GM18858 (cell line): ENCODE measurements around the gene ANKDD1A.

Experiments
- ATAC-seq: cut with Tn5 transposase; IDR thresholded peaks from one replicate; pipeline ENCODE4 v1.9.1; 2021; ENCODE audit not compliant: unreplicated experiment

ANKDD1A gene

DNA sequence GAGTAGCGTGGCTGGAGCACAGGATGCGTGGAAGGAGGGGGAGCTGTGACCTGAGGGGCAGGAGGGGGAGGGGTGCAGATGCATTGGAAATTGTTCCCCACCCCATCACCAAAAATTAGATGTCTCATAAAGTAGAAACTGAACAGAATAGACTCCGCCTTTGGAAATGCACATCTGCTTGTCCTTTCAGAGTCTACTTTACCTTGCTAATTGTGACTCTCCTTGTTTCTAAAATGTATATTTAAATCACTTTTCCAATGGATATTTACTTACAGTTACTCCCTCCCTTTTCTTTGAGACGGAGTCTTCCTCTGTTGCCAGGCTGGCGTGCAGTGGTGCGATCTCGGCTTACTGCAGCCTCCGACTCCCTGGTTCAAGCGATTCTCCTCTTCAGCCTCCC is 47.4 kb downstream of the ANKDD1A start:
- ATAC-seq, result no peak

DNA sequence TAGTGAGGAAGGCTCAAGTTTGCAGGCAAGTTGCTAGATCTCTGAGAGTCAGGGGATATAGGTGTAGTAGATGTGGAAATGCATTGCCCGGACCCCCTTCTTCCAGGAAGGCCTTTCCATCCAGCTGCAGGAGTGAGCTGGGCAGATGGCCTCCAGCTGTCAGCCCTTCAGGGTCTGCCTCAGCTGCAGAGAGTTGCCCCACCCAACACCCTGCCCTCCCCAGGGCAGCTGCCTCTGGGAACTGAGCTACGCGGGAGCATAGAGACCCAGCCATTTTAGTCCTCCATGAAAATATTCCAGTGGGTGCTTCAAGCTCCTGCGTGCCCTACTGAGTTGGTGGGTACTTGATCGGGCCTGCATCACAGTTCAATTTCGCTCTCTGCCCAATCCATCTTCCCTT is 48.5 kb downstream of the ANKDD1A start:
- no peak for ATAC-seq

DNA sequence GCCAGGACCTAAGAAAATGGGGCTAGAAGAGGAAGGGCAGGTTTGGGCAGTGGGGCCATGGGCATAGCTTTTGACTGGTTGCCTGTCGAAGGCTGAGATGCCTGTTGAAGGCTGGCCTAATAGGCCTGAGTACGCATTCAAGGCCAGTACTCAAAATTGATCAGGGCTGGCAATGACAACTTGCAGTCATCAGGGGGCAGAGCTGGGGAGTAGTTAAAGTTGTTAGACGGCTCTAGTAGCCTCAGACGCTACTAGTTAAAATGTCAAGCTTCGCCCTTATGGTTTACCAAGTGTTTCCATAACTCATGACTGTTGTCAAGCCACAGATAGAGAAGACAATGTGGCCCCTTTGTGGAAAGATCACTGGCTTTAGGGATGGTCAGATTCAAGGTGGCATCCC is 49.3 kb downstream of the ANKDD1A start:
- no peak for ATAC-seq

DNA sequence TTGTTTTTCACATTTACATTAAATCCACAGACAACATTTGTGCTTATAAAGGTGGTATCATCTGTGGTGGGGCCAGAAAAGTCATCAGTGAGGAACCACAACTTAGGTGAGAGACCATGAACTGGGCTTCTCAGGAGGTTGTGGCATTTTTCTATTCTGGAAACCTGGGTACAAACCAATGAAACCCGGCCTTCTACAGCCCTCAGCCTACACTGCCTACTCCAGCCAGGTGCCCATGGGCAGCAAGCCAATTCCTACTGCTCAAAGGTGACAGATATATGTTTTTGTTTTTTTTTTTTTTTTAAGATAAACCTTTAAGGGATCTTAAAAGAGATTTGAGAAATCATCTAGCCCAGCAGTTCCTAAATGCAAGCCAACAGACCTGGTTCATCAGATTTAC is 57.7 kb downstream of the ANKDD1A start:
- ATAC-seq, result no peak

DNA sequence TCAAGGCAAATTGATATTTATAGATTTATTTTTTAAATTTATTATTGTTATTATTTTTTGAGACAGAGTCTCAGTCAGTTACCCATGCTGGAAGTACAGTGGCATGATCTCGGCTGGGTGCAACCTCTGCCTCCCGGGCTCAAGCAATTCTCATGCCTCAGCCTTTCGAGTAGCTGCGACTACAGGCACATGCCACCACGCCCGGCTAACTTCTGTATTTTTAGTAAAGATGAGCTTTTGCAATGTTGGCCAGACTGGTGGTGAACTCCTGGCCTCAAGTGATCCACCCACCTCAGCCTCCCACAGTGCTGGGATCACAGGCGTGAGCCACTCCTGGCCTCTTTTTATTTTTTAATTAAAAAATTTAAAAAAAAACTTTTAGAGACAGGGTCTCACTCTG is 59.0 kb downstream of the ANKDD1A start:
- no peak for ATAC-seq

DNA sequence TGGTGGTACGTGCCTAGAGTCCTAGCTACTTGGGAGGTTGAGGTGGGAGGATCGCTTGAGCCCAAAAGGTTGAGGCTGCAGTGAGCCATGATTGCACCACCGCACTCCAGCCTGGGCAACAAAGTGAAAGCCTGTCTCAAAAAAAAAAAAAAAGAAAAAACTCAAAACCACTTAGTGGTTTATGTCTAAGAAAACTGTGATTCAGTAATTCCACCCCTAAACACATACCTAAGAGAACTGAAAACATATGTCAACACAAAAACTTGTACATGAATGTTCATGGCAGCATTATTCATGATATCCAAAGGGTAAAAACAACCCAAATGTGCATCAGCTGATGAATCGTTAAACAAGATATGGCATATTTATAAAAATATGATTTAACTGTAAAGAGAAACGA is 63.7 kb downstream of the ANKDD1A start:
- no peak for ATAC-seq

DNA sequence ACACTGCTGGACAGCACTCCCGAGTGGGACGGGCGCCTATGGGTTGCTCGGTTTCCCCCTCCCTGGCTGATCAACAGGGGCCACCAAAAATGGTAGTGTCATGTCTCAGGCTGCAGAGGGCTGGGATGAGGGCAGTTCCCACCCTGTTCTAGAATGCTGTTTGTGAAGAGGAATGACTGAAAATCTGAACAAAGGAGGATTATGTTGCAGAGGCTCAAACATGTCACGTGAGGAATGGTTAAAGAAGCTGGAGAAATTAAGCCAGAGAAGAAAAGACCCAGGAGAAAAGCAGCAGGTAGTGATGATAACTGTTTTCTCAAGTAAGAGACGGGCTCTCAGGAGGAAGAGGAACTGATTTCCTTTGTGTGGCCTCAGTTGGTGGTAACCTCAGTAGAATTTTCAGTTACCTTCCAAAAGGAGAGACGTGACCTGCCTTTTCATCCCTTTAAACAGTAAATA is 67.6 kb downstream of the ANKDD1A start:
- no peak for ATAC-seq

DNA sequence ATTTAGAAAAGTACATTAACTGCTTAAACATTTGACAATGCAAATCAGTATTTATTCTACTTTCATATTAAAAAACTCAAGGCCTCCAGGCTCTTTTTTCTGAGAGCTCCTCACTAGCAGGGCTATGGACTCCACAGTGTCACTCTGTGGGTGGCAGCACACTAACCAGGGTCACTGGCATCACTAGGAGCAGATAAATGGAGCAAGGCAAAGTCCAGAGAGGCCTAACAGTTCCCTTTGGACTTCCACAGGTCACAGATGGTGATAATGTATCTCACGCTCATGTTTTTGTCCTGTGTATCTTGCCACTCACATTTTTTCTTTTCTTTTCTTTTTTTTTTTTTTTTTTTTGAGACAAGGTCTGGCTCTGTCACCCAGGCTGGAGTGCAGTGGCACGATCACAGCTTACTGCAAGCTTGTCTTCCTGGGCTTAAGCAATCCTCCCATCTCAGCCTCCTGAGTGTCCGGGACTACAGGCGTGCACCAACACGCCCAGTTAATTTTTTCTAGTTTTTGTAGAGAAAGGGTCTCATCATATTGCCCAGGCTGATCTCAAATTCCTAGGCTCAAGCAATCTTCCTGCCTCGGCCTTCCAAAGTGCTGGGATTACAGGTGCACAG is 70.2 kb downstream of the ANKDD1A start:
- ATAC-seq, result no peak

DNA sequence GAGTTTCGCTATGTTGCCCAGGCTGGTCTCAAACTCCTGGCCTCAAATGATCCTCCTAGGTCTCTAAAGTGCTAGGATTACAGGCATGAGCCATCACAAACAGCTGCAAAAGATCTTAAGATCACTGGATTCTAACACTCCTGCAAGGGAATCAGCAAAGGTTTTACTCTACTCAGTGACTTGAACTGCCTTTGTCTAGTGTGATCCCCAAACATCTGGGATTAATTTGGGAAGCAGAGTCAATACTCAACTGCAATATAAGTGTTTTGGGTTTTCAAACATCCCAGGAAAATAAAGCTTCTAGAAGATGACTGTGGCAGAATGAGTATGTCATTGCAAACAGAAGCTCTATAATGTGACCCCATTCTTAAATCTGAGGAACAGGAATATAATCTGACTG is 70.8 kb downstream of the ANKDD1A start:
- ATAC-seq, result no peak

DNA sequence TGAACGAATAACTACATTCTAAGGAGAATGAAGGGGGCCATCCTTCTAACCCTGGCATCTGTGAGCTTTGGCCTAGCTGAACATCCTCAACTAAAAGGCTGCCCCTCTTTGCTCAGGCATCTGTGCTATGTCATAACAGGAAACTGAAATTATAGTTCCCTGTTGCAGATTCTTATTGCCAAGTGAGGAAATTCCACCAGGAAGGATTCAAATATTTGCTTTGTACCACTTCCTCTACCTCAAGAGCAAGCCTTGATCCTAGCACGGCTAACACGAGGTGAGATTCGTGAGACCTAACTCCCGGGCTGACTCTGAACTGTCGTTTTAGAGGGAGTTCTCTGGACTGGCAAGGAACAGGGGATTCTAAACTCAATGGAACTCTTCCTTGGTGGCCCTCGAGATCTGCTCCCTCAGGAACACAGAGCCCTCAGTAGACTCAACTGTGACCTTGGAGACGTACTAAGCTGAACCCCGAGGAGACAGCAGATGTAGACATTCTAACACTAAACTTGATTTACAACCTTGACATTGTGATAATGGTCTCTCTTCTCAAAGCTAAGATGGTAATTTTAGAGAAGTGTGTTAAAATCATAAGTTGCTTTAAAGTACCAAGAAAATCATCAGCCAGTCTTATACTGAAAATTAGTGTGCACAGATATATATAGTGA is 73.8 kb downstream of the ANKDD1A start:
- ATAC-seq, result no peak

DNA sequence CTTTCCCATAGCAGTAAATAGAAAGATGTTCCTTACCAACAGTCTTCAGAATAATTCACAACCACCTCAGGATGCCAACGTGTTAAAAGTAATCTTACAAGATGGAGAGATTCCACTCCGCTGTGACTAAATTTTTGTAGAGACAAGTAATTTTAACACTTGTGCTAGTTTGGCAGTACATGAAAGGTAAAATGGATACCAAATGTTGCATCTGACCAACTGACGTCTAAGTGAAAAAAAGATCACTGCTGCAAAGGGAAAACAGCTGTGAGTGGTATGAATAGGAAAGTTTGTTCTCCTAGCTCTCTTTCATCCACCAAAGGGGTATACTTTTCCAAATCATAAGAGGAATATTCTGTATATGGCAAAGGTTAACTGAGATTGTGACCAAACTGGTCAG is 75.4 kb downstream of the ANKDD1A start:
- ATAC-seq, result no peak

DNA sequence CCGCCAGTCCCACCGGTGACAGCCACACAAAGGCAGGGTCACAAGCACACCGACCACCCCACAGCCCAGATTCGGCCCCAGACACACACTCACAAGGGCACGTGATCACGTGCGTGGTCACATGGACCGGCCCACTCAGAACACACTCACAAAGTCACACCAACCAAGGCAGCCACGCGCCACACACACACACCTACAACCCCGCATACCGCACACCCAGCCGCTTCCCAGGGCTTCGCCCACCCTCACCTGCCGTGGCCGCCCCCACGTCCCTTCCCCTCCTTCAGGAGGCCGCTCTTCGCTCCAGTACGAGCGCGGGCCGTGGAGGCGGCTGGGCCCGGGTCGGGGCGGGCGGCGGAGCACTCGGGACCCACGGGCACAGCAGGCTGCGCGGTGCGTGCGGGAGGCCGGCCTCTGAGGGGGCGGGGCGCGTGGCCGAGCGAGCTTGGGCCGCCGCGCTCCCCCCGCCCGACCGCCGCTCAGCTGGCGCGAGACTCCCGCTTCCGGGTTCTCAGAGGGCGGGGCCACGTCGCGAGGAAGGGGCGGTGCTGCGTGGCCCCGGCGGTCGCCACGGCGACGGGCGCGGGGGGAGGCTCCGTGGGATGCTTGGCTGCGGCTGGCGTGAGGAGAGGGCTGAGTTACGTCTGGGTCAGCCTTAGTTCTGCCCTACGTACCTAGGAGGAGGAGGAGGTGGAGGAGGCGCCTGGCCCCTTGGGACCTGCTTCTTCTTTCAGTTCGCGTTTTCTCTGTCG is 77.9 kb downstream of the ANKDD1A start, which contains the start of gene SPG21:
TSS of gene SPG21 (minus strand) at position 499 of the 752 bp plus-strand sequence. CDS start 6,345 bp downstream, outside the sequence.
- ATAC-seq, result peak; percentile 79

DNA sequence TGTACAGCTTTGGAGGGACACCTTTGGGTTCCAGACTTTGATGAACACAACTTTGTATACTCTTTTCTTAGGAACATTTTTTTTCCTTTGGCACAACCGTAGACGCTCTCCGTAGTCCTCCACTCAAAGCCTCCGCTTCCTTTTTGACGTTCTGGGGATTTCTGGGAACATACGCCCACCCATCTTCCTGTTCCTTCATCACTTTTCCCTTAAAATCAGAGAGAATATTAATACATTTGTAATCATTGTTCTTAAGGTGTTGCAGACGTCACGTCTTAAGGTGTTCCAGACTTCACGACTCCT is 78.4 kb downstream of the ANKDD1A start:
- ATAC-seq, result no peak

DNA sequence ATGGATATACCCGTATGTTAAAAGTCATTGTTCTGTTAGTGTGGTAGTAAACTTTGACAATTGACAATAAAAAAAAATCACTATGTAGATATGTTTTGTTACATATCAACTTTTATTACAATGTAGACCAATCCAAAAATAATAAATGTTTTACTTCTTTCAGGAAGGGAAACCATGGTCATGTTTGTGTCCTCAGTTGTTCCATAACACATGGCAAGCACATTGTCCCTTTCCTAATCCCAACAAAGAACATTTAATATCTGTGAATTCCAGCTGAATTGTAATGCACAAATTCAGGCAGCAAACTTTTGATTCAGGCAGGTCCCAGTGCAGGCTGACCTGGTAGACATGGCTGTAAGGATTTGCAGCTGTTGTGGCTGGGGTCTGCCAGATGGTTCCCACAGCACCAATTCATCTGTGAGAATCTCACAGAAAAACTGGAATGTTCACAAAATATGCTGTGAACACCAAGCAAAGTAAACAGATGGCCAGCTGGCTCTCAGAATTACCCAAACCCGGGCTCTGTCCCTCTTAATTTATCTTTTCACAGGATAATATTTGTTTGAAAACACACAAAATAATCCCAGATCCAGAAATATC is 79.9 kb downstream of the ANKDD1A start:
- ATAC-seq, result no peak

DNA sequence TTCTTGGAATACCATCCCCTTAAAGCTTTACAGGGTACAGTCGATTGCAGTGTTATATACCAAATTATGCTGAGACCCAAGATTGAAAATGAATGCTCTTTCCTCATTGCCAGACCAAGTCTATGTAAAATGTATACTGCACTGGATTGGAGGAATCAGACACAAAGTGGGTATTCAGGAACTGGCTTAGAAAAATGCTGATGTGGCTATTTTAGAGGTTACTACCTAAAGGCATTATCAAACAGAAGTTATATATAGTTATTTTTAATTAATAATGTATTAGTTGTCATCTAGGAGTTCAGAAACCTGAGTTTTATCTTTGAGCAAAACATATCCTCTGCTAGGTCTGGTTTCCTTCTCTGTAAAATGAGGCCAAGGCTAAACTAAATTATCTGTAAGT is 81.6 kb downstream of the ANKDD1A start:
- ATAC-seq, result no peak

DNA sequence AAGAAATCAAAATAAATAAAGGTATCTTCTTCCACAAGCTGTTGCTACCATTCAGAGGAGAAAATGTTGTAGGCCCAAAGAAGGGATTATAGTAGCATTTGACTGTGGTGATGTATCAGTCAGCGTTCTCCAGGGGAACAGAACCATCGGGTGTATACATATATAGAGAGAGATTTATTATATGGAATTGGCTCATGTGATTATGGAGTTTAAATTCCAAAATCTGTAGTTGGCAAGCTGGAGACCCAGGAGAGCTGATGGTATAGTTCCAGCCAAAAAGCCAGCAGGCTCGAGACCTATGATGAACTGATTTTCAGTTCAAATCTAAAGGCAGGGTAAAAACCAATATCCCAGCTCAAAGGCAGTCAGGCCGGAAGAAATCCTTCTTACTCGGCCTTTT is 85.4 kb downstream of the ANKDD1A start:
- no peak for ATAC-seq

DNA sequence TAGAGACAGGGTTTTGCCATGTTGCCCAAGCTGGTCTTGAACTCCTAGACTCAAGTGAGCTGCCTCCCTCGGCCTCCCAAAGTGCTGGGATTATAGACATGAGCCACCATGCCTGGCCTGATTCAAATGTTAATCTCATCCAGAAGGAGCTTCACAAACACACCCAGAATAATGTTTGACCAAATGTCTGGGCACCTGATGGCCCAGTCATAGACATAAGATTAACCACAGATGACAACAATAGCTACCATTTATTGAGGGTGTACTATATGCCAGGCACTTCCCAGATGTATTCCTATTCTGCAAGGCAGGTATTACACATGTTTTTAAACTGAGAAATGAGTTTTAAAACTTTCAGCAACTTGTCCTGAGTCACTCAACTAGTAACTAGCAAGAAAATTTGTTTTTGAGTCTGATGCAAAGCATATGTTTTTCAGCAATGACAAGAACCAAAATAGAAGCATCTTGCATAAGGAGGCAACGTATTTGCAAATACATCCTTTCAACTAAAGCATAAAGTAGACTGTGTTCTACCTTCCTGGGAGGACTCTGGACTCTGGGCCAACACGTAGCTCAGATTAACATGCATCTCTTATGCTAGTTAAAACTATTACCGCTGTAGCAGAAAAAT is 86.2 kb downstream of the ANKDD1A start:
- no peak for ATAC-seq

DNA sequence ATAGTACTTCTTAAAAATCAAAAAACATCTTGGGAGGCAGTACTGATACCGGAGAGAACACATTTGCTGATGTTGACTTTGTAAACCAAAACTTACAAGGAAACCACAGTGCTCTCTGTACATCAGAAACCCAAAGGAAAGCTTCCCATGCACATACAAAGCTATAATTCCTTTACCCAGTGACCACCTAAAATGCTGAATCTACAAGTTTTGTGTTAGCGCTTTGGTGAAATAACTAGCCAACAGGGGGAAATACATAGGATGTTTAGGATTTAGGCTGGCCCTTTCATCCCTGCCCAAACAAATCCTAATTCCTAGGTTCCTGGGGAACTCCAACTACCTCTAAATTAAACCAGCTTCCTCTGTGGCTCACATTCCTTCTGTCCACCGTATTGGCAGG is 93.3 kb downstream of the ANKDD1A start:
- ATAC-seq, result no peak

DNA sequence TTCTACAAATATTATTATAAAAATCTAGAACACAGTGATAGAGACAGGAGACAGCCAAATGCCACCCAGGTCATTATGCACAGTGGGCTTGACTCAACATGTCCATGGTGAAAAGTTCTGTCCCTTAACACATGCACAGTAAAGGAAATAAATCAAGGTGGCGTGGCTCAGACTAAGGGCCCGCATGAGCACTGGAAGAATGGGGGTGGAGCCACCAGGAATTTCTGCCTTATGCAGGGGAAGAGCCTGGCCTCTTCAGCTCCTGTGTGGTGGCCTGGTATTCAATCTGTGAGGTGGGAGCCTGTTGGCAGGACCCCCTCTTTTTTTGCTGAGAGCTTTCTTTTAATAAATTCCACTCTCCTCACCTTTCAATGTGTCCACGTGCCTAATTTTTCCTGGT is 95.2 kb downstream of the ANKDD1A start:
- no peak for ATAC-seq
